Limb (tissue), 2 donors: Measurements from ENCODE around the gene RFNG.
A peak's percentile ranks its signal among the peaks of the same experiment; 100 is the strongest.

Experiments used
- DNase-seq, 2 donors: peaks; one replicate each; pipeline ENCODE4 v3.0.0-alpha.2; 2016; ENCODE audit errors: extremely low spot score in 2 of 2

Gene RFNG

DNA sequence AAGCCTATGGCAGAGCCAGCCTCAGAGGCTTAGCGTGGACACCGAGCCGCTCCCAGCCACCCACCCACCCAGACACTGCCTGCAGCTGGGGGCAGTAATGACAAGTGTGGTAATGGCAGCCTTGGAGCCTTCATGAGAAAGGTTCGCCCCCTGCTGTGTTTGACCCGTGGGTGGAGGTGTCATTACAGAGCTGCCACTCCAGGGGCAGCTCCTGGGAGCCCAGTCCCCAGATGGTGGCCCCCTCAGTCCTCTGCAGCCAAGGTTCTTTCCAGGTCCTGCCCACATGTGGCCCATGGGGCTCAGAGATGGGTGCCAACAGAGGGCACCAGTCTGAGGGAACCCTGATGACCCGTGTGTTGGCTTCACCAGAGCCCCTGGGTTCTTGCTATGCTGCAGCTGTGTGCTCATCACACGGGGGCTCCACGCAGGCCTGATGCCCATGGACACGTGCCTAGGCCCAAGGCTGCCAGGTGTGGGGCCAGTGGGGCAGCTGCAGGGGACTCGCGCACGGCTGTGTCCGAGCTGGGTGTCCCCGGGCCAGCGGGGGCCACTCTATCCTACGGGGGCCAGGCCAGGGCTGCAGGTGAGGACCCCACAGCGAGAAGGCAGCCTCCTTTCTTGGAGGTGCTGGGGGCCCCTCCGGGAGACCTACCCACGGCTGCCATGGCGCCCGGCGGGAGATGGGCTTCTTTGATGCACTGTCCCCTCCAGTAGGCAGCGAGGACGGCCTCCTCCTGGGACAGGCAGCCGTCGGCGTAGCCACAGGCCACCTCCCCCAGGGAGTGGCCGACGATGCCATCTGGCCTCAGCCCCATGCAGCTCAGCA, 38.3 kb upstream of the RFNG start:
- DNase-seq = no peak

DNA sequence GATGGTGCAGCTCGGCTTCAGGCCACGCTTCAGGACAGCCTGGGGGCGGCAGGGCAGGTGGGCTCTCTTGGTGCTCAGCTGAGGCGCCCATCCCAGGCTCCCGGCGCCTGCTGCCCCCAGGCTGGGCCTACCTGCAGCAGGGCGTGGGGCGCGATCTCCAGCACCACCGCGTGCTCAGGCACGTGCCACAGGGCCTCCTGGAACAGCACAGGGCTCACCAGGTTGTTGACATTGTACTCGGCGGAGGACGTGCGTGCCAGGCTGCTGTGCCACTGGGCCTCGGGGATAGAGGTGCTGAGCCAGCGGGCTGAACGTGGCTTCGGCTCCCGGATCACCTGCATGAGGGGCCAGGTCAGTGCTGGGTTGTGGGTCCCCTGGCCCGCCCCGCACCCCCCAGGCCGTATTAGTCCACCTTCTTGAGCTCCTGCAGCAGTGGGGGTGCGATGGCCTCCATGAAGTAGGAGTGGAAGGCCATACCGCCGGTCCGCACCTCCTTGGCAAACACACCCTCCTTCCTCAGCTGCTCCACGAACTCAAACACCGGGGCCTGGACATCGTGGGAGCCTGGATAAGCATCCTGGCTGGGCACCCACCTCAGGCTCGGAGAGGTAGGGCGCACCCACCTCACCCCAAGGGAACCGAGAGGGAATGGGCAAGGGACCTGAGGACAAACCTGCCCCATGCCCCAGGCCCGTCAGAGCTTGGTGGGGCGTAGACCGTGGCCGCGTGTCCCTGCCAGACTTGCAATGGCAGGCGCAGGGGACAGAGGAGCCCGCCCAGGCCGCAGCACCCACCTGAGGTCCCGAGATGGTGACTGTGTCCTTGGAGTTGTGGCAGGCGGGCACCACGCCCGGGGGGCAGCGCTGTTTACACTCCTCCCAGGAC, 37.5 kb upstream of the RFNG start:
- DNase-seq = peak in 1 of 2 donors; percentile 27

DNA sequence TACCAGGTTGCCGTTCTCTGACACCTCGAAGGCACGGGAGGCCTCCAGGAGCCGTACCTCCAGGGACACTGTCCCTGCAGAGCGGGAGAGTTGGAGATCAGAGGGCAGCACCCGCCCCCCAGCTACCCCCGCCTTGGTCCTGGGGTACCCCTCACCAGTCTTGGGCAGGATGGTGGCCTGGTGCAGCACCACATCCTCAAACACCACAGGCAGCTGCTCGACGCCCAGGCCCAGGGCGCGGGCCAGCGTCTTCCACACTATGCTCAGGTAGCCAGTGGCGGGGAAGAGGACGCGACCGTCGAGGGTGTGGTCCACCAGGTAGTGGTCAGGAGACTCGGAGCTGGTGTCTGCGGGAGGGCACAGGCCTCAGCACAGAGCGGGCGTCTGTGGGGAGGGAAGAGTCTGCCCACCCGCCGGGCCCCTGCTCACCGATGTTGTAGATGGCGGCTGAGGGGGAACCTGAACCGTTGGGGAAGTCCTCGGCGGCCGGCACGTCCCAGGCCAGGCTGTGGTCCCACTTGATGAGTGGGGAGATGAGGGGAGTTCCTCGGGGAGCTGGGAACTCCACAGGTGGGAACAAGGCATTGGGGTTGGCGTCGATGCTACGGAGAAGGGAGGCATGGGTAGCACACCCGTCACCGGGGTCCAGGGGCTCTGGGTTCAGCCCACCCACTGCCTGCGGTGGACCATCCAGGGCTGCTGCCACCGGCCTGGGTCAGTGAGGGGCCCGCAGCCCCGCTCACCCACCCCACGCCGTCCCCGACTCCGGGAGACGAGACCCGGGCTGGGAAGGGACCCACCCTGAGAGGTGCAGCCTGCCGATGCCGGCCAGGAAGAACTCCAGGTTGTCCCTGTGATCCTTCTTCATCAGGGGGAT, 36.6 kb upstream of the RFNG start:
- no peak for DNase-seq

DNA sequence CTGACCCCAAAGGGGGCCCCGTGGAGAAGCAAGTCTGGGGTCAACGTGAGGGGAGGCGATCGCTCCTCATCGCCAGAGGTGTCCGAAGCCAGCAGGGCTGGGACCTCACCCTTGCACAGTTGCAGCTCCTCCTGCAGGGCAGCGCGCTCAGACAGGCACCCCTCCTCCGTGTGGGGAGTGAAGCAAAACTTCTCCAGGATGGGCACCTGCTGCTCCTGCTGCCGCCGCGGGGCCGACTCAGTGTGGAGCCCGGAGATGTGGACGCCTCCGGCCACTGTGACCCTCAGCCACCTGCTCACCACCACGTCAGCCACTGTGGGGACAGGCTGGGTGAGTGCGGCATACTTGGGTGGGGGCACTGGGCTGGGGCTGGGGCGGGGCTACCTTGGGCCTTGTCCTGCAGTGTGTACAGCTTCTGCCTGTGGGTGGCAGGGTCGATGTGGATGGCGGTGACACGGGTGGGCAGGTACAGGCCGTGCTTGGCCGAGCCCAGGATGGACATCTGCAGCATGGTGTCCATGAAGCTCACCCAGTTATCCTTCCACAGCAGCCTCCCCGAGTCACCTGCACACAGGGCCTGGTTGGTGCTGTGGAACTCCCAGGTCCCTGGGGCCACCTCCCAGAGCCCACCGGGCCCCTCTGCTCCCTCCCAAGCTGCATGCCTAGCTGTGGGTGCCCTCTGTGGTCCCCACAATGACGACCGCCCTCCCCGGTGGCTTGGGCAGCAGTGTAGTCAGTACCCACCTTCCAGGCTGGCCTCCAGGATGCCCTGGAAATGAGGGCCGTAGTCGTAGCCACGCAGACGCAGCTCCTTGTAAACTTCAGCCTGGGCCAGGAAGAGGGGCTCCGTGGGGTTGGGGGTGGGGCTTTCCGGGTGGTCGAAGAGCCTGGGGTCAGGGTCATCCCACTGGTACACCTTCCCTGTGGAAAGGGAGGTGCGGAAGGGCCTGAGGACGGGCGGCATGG, 35.6 kb upstream of the RFNG start:
- no peak for DNase-seq

DNA sequence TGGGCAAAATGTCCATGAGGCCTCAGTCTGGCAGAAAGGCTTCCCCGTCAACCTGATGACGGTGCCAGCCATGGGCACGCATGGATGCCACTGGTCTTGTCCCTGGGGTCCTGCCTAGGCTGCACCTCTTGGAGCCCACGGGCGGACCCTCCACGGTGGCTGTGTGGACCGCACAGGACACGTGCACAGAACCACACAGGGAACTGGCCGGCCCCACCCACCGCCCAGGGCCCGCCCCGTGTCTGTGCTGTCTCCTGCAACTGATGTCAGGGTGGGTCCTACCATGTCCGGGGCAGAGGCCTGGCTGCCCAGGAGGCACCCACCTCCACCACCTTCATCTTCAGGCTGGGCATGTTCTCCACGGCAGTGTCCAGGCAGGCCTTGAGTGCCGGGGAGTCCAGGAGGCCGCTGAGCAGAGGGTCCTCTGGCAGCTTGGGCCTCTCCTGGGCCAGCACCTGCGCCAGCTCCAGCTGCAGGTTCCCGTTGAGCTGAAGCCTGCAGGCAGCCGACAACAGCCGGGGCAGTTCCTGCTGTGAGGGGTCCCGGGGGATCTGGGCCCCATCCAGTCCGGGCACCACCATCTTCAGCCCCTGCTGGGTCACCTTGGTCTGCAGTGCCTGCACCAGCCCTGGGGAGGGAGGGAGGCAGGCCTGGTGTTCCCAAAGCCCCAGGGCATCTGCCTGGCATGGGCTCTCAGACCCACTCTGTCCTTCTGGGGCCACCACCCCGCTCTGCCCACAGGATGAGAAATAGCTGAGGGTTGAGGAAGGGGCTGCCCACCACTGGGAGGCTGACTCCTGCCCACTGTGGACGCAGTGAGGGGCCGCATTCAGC, 34.5 kb upstream of the RFNG start:
- no peak for DNase-seq

DNA sequence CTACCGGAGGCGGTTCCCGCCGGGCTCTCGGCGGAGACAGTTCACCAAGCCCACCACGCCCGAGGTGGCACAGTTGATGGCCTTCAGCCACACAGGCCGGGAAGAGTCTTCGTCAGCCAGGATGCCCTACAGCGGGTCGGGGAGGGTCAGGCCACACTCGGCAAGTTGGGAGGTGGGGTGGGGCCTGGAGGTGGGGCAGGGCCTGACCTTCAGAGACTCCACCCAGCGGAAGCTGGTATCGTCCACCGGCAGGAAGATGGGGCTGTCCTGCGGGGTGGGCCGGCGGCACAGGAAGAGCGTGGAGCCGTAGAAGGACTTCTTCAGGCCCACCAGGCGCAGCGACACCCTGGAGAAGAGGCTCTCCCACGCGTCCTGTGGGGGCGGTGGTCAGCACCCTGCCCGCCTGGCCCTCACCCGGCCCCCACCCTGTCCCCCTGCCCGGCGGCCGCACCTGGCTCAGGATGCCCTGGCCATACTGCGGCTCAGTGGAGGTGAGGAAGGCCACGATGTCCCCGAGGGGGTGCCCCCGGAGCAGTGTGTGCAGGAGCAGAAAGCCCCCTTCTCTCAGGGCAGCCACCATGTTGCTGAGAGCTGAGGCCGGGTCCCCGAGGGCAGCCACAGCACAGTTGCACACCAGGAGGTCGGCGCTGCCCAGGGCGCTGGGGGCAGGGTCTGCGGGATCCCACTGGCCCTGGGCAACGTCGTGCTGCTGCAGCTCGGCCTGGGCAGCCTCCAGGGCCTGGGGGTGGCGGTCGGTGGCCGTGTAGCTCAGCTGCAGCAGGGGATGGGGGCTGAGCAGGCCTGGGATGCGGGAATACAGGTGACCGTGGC, 33.6 kb upstream of the RFNG start:
- DNase-seq = no peak

DNA sequence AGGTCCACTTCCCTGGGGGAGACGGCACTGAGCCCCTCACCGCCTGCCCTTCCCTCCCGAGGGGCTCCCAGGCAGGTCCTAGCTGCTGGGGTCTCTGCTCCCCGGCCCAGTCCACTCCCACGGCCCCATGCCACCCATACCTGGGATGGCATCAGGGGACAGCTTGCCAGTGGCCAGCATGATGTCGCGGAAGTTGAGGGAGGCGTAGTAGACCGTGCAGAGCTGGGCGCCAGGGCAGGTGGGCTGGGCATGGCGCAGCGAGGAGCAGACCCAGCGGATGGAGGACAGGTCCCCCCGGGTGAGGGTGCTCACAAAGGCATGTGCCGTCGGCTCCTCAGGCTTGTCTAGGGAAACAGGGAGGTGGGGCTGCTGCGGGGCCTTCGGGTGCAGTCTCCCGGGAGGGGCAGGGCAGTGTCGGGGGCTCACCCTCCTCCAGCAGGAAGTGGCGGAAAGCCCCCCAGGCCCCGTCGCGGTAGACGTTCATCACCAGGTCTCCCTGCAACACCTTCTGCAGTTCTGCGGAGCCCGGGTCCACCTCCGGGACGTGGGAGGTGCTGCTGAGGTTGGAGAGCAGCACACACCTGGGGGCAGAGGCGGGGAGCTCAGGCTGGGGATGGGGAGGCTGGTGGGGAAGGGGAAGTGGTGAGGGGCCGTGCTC, 32.9 kb upstream of the RFNG start:
- DNase-seq = no peak

DNA sequence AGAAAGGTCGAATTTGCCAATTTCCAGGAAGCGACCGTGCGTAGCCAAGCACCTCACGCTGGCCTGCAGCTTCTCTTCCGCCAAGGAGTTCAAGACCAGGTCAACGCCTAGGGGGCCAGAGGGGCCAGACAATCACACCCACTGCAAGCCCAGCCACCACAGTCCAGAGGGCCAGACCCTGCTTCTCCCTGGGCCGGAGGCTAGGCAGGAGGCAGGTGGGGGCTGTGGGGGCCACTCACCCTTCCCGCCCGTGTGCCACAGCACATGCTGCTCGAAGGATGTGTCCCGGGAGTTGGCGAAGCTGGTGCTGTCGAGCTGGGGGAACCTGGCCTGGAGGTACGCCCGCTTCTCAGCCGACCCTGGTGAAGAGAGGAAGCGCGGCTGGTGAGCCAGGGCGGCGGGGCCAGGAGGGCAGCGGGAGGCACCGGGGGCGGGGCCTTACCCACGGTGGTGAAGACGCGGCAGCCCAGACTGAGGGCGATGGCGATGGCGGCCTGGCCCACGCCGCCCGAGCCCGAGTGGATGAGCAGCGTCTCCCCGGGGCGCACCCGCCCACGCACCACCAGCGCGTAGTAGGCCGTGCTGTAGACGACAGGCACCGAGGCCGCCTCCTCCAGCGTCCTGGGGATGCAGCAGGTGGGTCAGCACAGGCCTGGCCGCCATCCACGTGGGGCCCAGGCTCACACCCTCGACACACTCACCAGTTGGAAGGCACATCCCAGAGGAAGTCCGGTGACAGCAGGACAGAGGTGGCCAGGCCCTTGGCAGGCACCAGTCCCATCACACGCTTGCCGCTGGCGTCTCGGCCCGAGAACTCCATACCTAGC, 32.1 kb upstream of the RFNG start:
- DNase-seq = no peak

DNA sequence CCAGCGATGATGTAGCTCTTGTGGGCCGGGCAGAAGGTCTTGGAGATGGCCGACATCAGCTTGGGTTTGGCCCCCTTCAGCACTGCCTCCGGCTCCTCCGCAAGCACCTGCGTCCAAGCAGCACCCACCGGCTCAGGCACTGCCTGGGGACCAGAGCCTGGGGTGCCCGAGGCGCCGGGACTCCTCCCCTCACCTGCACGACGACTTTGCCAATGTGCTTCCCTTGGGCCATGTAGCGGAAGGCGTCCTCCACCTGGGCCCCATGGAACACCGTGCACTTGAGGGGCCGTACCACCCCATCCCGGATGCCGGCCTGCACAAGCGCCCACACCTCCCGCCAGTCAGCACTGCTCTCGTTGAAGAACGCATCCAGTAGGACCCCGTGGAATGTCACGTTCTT, 31.4 kb upstream of the RFNG start:
- DNase-seq = no peak

DNA sequence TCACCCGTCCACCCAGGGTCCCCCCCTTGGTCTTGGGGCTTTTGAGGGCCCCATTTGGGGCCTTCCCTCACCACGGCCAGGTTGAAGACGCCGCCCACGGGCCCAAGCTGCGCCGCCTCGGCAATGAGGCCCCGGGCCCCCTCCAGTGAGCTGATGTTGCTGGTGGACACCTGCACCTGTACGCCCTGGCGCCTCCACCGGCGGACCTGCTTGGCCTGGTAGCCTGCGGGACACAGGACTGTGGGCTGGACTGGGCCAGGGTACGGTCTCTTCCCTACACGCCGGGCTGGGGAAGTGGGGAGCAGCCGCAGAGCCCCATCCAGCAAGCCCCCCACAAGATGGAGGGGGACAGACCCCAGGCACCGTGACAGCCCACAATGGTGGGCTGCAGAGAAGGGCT, 30.8 kb upstream of the RFNG start:
- no peak for DNase-seq

DNA sequence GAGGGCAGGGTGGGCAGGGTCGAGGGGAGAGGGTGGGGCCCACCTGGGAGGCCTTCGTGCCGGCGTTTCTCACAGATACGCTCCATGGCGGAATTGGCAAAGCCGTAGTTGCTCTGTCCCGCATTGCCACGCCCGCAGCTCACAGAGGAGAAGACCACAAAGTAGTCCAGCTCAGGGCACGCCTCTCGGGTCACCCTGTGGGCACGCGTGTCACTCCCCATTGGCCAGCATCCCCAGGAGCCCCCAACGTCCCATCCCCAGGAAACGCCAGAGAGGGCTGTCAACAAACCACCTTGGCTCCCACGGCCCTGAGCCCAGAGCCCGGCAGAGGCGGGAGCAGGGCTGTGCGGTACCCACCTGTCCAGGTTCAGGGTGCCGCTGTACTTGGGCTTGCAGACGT, 30.4 kb upstream of the RFNG start:
- no peak for DNase-seq

DNA sequence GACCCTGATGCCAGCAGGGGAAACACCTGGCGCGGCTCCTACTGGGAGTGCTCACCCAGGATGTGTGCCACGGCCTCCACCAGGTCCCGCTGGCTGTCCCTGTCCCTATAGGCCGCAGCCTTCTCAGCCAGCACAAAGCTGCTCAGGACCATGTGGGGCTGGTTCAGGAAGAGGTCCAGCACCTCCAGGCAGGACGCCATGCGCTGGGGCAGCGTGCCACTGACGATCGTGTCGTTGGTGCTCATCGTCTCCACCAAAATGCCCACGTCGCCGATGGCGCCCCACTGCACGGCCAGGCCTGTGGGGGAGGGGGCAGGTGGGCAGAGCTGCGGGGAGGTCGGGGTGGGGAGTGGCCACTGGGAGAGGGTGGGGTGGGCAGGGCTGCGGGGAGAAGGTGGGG, 29.9 kb upstream of the RFNG start:
- no peak for DNase-seq

DNA sequence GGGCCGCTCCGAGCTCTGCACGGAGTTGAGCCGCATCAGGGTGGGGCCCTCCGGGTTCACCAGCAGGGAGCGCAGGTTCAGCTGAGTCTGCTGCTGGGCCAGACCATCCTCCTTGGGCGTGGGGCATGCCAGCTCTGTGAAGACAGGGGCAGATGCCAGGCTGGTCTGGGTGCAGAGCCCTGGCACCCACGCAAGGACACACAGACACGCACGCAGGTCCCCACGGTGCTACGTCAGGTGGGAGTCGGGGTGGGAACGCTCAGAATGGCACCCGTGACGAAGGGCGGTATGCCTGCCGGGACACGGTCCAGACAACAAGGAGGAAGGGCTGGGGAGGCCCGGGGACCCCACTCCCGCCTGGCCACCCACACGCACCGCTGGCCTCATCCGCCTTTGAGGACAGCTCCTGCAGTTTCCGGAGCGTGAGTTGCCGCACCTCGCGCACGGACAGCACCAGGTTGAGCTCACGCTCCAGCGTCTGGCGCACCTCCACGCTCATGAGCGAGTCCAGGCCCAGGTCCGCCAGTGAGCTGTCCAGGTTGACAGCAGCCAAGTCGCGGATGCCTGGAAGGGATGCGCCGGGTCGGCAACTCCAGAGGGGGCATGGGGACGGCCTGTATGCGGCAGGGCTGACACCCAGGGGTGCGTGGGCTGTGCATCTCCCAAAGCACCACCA, 29.3 kb upstream of the RFNG start:
- DNase-seq = no peak

DNA sequence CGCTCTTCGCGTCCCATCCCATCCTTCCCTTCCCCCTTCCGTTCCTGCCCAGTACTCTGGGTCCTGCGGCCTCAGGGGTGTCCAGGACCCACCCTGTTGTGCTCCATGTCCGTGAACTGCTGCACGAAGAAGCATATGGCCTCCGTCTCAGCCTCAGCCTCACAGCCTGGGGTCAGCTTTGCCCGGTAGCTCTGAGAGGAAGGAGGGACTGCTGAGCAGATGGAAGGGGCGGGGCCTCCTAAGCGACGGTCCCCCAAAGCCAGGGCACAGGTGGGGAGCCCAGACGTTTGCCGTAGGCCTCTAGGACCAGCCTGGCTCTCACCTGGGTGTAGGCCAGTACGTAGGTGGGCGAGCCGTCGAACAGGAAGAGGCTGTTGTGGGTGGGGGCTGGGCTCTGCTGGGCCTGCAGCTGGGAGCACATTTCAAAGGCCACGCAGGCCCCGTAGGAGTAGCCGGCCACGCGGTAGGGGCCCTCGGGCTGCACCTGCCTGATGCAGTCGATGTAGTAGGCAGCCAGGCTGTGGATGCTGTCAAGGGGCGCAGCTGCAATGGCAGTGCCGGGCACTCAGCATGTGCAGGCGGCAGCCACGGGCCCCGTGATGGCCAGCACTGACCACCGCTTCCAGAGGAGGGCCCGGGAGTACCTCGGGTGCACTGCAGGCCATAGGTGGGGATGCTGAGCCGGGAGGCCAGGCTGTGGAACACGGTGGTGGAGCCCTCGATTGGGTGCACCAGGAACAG, 28.6 kb upstream of the RFNG start:
- no peak for DNase-seq

DNA sequence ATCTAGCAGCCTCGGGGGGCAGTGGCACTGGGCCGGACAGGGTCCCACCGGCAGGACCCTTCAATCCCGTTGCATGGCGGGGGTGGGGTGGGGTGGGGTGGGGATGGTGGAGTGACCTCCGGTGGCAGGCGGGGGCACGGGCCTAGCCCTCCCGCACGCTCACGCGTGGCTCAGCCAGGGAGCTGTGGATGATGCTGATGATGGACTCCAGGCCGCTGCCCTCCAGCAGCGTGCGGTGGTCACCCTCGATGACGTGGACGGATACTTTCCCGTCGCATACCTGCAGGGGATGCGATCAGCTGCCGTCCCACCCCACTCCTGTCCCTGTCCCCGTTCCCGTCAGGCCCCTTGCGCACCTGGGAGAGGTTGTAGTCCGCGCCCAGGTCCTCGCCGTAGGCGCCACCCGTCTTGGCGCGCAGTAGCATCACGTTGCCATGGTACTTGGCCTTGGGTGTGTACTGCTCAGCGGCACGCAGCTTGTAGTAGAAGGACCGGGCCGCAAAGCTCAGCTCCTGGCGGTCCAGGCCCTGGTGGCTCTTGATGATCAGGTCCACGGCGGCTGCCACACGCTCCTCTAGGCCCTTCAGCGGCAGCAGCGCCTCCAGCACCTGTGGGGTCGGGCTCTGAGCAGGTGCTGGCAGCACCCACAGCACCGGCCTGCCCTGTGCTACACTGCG, 27.5 kb upstream of the RFNG start:
- DNase-seq = no peak

DNA sequence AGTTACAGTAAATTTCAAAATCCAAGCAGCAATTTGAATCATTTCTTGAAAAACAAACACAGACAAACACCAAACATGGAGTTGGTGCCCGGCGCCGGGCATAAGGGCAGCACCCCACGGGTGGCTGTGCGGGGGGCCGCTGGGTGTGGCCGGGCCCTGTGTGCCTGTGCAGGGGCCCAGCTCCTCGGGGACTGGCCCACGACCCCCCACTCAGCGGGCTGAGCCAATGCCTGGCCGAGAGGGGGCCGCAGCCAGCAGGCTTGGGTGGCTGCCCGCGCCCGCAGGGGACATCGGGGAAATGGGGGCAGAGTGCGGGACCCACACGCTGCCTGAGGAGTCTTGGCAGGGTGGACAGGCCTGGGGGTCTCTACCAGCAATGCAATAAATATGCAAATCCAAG, 26.8 kb upstream of the RFNG start:
- DNase-seq = no peak
